Measurements from ENCODE around the gene HSPA8.

Gene HSPA8

GRCh38 chr11:123062892-123063825 is 1.2 kb upstream of the HSPA8 start:
- no peak for TF ChIP-seq SPI1 (IDR thresholded peaks at IDR 0.05; ENCODE audit: borderline replicate concordance, low read depth)
- TF ChIP-seq REST (IDR thresholded peaks at IDR 0.05; ENCODE audit: insufficient replicate concordance, low read depth): peak; percentile 51
- TF ChIP-seq POLR2AphosphoS5 (IDR thresholded peaks at IDR 0.05; ENCODE audit: low read depth): peak; percentile 65
- no peak for TF ChIP-seq CTCF (IDR thresholded peaks at IDR 0.05; ENCODE audit: insufficient read depth, low read length)
- no peaks in the 10 kb centered on the region for H3K27me3 ChIP-seq (ENCODE audit: insufficient read depth, poor library complexity, severe bottlenecking)
- peak overlapping the region; percentile 100 for H3K27ac ChIP-seq (replicated peaks)
- peak; percentile 68 to 71 for DNase-seq (ENCODE audit: low read depth in 1 of 2, low spot score in 1 of 2)
- H3K4me3 ChIP-seq (replicated peaks; ENCODE audit: insufficient read depth, low read length): peak overlapping the region; percentile 63

GRCh38 chr11:123062158-123062891 is 389 bp upstream of the HSPA8 start:
- TF ChIP-seq CTCF (IDR thresholded peaks at IDR 0.05; ENCODE audit: insufficient read depth, low read length) (no peak), SPI1 (IDR thresholded peaks at IDR 0.05; ENCODE audit: borderline replicate concordance, low read depth) (peak; percentile 83), REST (IDR thresholded peaks at IDR 0.05; ENCODE audit: insufficient replicate concordance, low read depth) (no peak), GABPA (IDR thresholded peaks at IDR 0.05; ENCODE audit: low read depth) (peak; percentile 1; the same call in 1 of the 2 replicates), POLR2AphosphoS5 (IDR thresholded peaks at IDR 0.05; ENCODE audit: low read depth) (peak; percentile 16; the same call in 1 of the 2 replicates)
- H3K27me3 ChIP-seq (ENCODE audit: insufficient read depth, poor library complexity, severe bottlenecking): no peaks in the 10 kb centered on the region
- peak overlapping the region; percentile 100 for H3K27ac ChIP-seq (replicated peaks)
- DNase-seq (ENCODE audit: low read depth in 1 of 2, low spot score in 1 of 2): peak; percentile 99
- H3K4me3 ChIP-seq (replicated peaks; ENCODE audit: insufficient read depth, low read length): peak overlapping the region; percentile 63

- peak overlapping the region; percentile 63 for H3K4me3 ChIP-seq (replicated peaks; ENCODE audit: insufficient read depth, low read length)
- DNase-seq (ENCODE audit: low read depth in 1 of 2, low spot score in 1 of 2): peak in 1 of 2 experiments; percentile 50
- H3K27me3 ChIP-seq (ENCODE audit: insufficient read depth, poor library complexity, severe bottlenecking): no peaks in the 10 kb centered on the region
- no peak for TF ChIP-seq SPI1 (IDR thresholded peaks at IDR 0.05; ENCODE audit: borderline replicate concordance, low read depth)
- no peak for TF ChIP-seq POLR2AphosphoS5 (IDR thresholded peaks at IDR 0.05; ENCODE audit: low read depth)
- no peak for TF ChIP-seq GABPA (IDR thresholded peaks at IDR 0.05; ENCODE audit: low read depth)
- no peak for TF ChIP-seq REST (IDR thresholded peaks at IDR 0.05; ENCODE audit: insufficient replicate concordance, low read depth)
- peak overlapping the region; percentile 100 for H3K27ac ChIP-seq (replicated peaks)
These were observed 1.5 kb downstream of the HSPA8 start for GRCh38 chr11:123060277-123061000.
